Astrocyte of the hippocampus (primary cell): ENCODE measurements around the gene TDRD3.
A peak's percentile ranks its signal among the peaks of the same experiment; 100 is the strongest.
"Not testable (repeated sequence)": the region's sequence is repeated elsewhere in the genome, so short reads cannot be mapped to it uniquely, and the experiment has no call there.

ENCODE experiments used
- DNase-seq: peaks from one replicate; pipeline ENCODE4 v3.0.0; 2011; ENCODE audit warnings: low read depth, low spot score

The TDRD3 gene

DNA sequence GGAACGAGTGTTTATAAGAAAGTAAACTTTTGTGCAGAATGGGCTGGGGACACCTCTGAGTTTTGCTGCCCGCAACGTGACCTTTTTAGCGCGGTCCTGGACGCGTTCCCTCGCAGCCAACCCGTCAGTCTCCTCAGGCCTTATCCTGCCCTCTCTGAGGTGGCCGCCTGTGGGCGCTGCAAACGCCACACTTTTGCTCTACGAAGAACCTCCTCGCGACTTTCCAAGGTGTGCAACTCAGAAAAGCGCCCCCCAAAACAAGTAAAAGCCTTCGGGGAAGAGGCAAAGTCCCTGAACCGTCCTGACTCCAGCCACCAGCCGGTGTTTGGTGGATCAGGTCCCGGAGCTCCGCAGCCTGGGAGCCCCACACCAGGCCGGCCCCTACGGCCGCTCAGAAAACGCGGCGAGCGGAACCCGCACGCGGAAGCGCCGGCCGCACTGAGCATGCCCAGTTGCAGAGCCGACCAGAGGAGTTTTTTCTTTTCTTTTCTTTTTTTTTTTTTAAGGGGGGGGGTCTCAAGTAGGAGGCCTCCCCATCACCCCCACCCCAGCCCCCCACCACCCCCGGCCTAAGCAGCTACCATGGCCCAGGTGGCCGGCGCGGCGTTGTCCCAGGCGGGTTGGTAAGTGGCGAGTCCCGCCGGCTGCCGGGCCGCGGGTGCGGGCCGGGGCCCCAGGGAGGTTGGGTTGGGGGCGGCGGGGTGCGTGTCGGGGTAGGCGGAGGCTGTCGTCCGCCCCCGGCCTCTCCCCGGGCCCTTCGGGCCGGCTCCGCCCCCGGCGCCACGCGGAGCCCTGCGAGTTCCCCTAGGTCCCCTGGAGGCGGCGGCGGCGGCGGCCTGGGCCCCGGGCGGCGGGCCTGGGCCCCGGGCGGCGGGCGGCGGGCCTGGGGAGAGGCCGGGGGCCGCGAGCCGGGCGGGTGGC is at the start of gene TDRD3:
Gene TDRD3, plus strand, starts transcription at position 438 of the 921 bp plus-strand sequence. Its CDS starts 145 bp downstream, at position 583.
- peak; percentile 95 for DNase-seq

DNA sequence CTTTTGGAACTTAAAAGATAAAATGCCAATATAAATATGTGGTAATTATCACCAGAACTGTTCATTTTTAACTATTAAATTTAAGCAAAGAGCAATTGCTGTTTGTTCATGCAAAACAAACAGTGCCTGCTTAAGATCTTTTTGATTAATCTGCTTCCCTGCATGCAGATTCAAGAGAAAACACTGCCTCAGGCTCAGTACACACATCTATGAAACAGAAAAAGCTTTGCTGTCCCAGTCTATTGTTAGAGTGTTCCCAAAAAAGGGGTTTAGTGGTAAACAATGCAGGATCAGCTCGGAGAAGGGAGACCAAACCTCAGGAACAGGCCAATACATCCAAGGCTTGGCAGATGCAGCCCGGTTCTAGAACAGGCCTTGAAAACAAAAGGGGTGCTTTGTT is 49.3 kb upstream of the TDRD3 start:
- no peak for DNase-seq

DNA sequence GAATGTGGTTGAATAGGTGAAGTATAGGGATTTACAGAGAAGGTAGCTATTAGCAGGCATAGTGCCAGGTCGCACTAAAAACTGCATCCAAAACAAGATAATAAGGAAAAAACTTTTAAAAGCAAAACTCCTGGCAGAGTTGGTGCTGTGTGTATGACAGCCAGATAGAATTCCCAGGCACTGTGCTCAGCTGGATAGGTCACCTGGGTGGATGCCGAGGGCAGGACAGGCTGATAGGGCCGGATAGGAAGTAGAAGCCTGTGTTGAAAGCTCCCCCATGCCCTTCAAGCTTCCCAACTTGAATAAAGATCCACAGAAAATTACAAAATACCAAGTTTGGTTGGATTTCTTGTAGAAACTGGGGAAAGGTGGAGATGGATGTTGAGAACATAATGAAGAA is 48.9 kb upstream of the TDRD3 start:
- DNase-seq = no peak

DNA sequence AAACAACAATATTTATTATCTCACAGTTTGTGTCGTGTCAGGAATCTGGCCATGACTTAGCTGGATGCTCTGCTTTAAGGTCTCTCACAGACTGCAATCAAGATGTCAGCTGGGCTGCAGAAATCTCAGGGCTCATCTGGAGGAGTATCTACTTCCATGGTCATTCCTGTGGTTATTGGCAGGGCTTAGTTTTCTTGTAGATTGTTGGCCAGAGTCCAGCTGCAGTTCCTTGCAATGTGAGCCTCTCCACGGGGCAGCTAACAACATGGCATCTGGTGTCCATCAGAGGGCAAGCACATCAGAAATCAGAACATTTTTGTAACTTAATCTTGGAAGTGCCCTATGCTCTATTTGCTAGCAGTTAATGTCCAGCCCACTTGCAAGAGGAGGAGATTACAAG is 45.7 kb upstream of the TDRD3 start:
- DNase-seq = peak; percentile 79

- no peak for DNase-seq
These were observed 45.0 kb upstream of the TDRD3 start for GRCh38 chr13:60351855-60352615.

GRCh38 chr13:60352644-60353043 is 44.4 kb upstream of the TDRD3 start:
- DNase-seq = no peak

DNA sequence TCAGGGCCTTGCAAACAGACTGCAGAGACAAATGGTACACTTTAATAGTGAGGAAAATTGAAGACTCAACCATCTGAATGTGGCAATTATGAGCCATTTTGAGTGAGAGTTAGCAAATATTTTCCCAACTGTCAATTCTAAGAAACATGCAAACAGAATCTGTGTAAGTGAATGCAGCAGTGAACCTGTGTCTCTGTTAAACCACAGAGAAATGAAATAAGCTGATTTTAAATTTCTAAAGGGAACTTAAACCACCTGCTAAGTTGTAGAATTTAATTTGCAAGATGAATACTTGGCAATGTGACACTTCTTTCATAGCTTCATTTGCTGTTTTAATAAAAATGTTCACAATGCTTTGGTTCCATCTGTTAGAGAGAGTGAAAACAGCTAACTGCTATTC is 42.0 kb upstream of the TDRD3 start:
- DNase-seq = no peak

- DNase-seq = no peak
These were observed 40.0 kb upstream of the TDRD3 start for GRCh38 chr13:60356970-60357369.

GRCh38 chr13:60358453-60358852 is 38.6 kb upstream of the TDRD3 start:
- DNase-seq = no peak

- no peak for DNase-seq
These were observed 33.7 kb upstream of the TDRD3 start for GRCh38 chr13:60363288-60363687.

DNA sequence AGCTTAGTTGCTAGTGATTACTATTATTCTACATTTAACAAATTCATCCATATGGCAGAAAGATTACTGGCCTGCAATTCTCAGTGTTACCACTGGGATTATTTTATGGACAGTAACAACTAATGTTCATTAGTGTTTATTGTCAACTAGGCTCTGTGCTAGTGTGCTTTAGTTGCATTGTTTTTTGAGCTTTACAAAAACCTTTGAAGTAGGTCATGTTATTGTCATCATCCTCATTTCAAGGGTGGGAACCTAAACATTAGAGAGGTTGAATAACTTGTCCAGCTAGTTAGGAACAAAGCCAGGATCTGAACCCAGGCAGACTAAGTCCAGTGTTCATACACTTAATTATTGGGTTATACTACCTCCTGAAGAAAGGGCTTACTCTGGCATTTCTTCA is 27.8 kb upstream of the TDRD3 start:
- DNase-seq = no peak

DNA sequence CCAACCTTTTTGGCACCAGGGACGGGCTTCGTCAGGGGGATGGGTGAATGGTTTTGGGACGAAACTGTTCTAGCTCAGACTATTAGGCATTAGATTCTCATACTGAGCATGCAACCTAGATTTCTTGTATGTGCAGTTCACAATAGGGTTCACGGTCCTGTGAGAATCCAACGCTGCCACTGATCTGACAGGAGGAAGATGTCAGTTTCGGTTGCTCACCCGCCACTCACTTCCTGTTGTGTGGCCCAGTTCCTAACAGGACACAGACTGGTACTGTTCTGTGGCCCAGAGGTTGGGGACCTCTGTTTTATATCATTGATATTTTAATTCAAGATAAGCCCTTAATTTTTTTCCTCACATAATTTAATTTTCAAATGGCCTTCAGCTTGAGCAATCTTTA is 26.7 kb upstream of the TDRD3 start:
- DNase-seq = no peak

DNA sequence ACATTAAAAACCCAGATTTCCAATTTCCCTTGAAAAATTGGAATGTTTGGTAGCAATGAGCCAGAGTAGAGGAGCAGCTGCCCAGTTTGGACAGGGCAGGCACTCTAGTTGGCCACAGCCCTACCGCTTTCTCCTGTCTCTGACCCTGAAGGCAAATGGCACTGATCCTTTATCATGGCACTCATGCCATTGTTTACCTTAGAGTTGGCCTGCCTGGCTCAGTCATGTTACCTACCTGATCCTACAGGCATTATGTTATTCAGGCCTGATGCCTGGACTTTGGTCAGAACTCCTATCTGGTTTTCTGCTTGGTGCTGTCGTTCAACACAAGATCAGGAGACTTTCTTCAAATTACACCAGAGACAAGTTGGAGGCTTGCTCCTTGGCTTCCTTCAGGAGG is 24.9 kb upstream of the TDRD3 start:
- no peak for DNase-seq

DNA sequence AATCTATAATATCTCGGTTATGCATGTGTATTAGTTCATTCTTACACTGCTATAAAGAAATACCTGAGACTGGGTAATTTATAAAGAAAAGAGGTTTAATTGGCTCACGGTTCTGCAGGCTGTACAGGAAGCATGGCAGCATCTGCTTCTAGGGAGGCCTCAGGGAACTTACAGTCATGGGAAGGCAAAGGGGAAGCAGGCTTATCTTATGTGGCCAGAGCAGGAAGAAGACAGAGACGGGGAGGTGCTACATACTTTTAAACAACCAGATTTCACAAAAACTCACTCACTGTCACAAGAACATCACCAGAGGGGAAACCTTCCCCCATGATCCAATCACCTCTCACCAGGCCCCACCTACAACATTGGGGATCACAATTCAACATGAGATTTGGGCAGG is 17.7 kb upstream of the TDRD3 start:
- DNase-seq = not testable (repeated sequence)

- no peak for DNase-seq
These were observed 17.0 kb upstream of the TDRD3 start for GRCh38 chr13:60379837-60380565.

- no peak for DNase-seq
These were observed 12.1 kb upstream of the TDRD3 start for GRCh38 chr13:60384911-60385310.

DNA sequence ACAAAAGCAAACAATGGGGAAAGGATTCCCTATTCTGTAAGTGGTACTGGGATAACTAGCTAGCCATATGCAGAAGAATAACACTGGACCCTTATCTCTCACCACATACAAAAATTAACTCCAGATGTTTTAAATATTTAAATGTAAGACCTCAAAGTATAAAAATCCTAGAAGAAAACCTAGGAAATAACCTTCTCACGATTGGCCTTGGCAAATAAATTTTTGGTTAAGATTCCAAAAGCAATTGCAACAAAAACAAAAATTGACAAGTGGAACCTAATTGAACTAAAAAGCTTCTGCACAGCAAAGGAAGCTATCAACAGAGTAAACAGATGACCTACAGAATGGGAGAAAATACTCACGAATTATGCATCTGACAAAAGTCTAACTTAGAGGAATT is 10.8 kb upstream of the TDRD3 start:
- no peak for DNase-seq

GRCh38 chr13:60392131-60392530 is 4.9 kb upstream of the TDRD3 start:
- DNase-seq = no peak

DNA sequence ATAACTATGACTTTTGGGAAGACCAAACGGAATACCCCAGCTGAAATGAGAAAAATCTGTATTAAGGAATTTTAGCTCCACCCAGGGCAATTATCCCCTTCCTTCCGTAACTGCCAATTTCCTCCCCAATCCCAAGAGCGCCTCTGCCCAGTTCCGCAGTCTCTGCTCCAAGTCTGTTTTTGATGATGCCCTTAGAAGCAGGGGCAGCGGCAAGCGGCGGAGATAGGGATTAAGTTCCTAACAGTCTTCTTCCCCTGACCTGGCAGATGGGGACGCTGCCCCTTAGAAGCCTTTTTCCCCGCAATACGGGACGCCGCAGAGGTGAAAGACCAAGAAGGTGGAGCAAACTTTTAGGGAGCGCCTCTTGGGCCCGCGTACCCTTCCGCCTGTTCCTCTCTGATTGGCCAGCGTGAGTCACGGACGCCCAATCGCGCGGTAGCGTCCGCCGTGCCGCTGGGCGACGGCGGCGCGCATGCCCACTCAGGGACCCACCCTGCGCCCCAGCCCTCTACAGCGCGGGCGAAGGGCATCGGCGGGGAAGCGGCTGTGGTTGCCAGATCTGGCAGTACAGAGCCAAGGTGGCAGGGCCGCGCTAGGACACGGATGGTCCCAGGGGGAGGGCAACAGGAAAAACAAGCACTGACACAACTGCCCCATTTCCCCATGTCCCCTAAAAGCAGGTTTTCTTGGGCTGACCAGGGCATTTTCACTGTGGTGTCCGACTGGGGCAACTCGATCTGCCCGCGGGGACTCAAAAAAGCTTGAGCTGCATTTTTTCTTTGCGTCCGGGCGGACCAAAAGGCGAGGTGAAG is 843 bp upstream of the TDRD3 start:
- DNase-seq = peak; percentile 97

DNA sequence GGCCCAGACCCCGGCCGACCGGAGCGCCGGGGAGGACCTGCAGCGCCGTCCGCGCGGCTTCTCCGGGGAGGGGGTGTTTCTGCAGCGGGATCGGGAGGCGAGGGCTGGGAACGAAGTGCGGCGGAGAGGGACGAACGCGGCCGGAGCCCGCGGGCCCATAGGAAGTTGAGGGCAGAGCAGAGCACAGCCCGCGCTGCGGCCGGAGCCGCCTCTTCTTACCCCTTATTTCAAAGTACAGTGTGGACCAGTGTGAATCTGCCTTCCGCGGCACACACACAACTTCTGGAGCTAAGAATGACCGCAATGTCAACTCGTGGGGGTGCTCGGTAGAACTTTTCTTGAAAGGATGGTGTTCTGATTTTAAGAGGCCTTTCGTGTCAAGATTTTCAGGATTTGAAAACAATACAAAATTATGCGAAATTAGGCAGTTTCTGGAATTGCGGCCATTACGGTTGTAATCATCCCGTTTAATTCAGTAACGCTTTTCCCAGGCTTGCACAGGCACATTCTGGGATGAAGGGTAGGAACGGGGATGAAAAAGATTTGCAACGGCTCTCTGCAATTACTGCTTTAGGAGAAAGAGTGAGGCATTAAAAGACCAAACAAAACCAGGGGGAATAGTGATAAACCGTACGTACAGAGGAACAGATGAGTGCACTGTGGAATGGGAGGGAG is 821 bp downstream of the TDRD3 start:
- peak; percentile 87 for DNase-seq
